Measurements from ENCODE around the gene FBXL15.

FBXL15 gene

GRCh38 chr10:102407425-102408130 is 13.1 kb upstream of the FBXL15 start:
- no peak for DNase-seq (ENCODE audit: low read depth)
- no peak overlapping the region for H3K4me3 ChIP-seq (ENCODE audit: low read depth, low read length)
- no peak for TF ChIP-seq CTCF (conservative IDR thresholded peaks at IDR 0.05; ENCODE audit: low read depth, low read length)

GRCh38 chr10:102408131-102408727 is 12.4 kb upstream of the FBXL15 start:
- H3K4me3 ChIP-seq (ENCODE audit: low read depth, low read length) = peak overlapping the region; percentile 54
- no peak for TF ChIP-seq CTCF (conservative IDR thresholded peaks at IDR 0.05; ENCODE audit: low read depth, low read length)
- no peak for DNase-seq (ENCODE audit: low read depth)

GRCh38 chr10:102408728-102409603 is 11.7 kb upstream of the FBXL15 start:
- no peak for TF ChIP-seq CTCF (conservative IDR thresholded peaks at IDR 0.05; ENCODE audit: low read depth, low read length)
- H3K4me3 ChIP-seq (ENCODE audit: low read depth, low read length) = peak overlapping the region; percentile 54
- peak; percentile 44 for DNase-seq (ENCODE audit: low read depth)

GRCh38 chr10:102409604-102410428 is 10.8 kb upstream of the FBXL15 start:
- TF ChIP-seq CTCF (conservative IDR thresholded peaks at IDR 0.05; ENCODE audit: low read depth, low read length) = no peak
- no peak for DNase-seq (ENCODE audit: low read depth)

GRCh38 chr10:102410429-102411073 is 10.1 kb upstream of the FBXL15 start:
- peak; percentile 39 for DNase-seq (ENCODE audit: low read depth)
- TF ChIP-seq CTCF (conservative IDR thresholded peaks at IDR 0.05; ENCODE audit: low read depth, low read length) = no peak
- peak overlapping the region; percentile 61 for H3K4me3 ChIP-seq (ENCODE audit: low read depth, low read length)

More at GRCh38 chr10:102409604-102410428, 10.8 kb upstream of the FBXL15 start:
- H3K4me3 ChIP-seq (ENCODE audit: low read depth, low read length) = peak overlapping the region; percentile 61

Data from choroid plexus epithelial cell (primary cell).